Activated CD4-positive, alpha-beta T cell treated with anti-CD3 and anti-CD28 coated beads, Interleukin-2, amount 10 ng/mL, durations not matched to agents 24 days and 14 days (primary cell): ENCODE results near the gene MTTP. TPM values are rescaled to one million over a fixed set of nuclear protein-coding genes. Genes with fewer than 3 reads are reported as not detected.

ENCODE experiments used
- DNase-seq: peaks from one replicate; pipeline ENCODE4 v3.0.0; 2022
- H3K27ac Mint-ChIP-seq: one replicate; pipeline ENCODE4 v1.8.0; 2022; ENCODE audit warnings: mild to moderate bottlenecking, mixed read lengths
- H3K27me3 Mint-ChIP-seq: one replicate; pipeline ENCODE4 v1.8.0; 2022; ENCODE audit warnings: mixed read lengths
- H3K36me3 Mint-ChIP-seq: one replicate; pipeline ENCODE4 v1.8.0; 2022; ENCODE audit warnings: low read depth, mild to moderate bottlenecking, mixed read lengths
- H3K4me1 Mint-ChIP-seq: one replicate; pipeline ENCODE4 v1.8.0; 2021; ENCODE audit warnings: mixed read lengths
- H3K4me3 Mint-ChIP-seq: one replicate; pipeline ENCODE4 v1.8.0; 2022; ENCODE audit warnings: mild to moderate bottlenecking, moderate library complexity, mixed read lengths
- H3K9me3 Mint-ChIP-seq: one replicate; pipeline ENCODE4 v1.8.0; 2021; ENCODE audit warnings: mixed read lengths
- intact Hi-C: fragments of 100-400 bp; cut with micrococcal nuclease; formaldehyde crosslinking; loops from one replicate; pipeline ENCODE4 v1.15.1; 2023
- total RNA-seq: library from RNA; stranded (reverse); gene quantifications from 2 replicates; pipeline ENCODE4 v1.2.3, GENCODE V29; 2022

MTTP gene
- total RNA-seq, 1 donor from 2014 or later, result not detected

DNA sequence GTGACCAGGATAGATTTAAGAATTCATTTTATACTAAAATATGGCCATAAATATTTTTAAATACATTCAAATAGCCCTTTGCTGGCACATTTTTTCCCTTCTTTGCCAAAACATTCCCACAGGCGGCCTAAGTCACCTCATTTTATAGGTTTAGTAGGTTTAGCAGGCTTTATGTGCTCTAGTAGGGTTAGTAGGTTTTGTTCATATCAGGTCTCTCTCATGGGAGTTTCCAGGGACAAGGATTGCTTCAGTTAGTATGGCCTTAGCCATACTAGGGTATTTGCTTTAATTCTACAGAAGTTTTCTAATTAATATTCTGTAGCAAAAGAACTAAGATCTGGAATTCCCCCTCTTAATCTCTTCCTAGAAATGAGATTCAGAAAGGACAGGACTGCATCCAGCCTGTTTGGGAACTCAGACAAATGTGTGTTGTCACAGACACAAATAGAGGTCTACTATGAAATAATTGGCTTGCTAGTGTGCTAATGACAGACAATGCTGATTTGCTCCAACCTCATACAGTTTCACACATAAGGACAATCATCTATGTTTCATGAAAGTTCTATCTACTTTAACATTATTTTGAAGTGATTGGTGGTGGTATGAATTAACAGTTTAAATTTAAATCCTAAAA is 772 bp upstream of the MTTP start:
- Mint-ChIP-seq H3K9me3 (no peaks in the 10 kb centered on the region), H3K36me3 (no peaks in the 10 kb centered on the region), H3K4me3 (no peak overlapping the region), H3K27ac (no peak overlapping the region), H3K27me3 (peaks cover 34% of the 10 kb centered on the region), H3K4me1 (peaks cover 2% of the 10 kb centered on the region)
- intact Hi-C loops, result no loop called here
- DNase-seq, result no peak

DNA sequence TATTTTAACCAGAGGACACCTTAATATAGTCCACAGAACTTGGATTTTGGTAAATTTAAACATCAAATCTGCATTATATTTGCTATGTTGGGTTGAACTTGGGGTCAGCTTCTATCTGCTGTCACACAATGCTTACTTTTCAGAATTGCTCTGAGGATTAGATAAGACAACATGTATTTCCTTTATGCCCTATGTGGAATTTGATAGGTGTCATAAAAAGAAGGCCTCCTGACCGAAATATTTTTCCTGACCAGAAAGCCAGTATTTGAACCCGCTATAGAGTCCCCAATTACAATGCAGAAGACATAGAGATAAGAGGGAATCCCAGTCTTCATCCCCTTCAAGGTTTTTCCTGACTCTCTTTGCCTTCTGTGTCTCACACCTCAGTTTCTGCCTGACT is 4.1 kb downstream of the MTTP start:
- DNase-seq, result no peak
- Mint-ChIP-seq H3K27ac (no peak overlapping the region), H3K27me3 (peaks cover 26% of the 10 kb centered on the region), H3K4me1 (peaks cover 2% of the 10 kb centered on the region), H3K36me3 (no peaks in the 10 kb centered on the region), H3K4me3 (no peak overlapping the region), H3K9me3 (no peaks in the 10 kb centered on the region)
- intact Hi-C loops, result no loop called here

DNA sequence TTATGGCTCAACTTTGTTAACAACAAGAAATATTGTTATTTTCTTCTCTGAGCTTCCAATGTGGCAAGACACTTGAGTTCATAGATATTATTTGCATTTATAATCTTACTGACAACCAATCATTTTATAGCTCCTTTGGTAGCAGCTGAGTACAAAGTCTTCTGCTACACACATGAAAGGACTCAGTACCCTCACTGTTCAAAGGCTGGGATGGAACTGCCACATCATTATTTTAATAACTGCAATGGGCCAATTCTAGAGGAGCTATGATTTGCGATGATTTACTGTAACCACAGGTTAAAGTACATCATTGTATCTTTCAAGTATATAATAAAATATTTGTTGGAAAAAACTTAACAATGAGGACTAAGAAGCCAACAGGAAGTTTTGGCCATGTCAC is 10.9 kb downstream of the MTTP start:
- Mint-ChIP-seq H3K36me3 (no peaks in the 10 kb centered on the region), H3K27ac (no peak overlapping the region), H3K4me3 (no peak overlapping the region), H3K9me3 (no peaks in the 10 kb centered on the region), H3K27me3 (peaks cover 16% of the 10 kb centered on the region), H3K4me1 (no peaks in the 10 kb centered on the region)
- intact Hi-C loops, result no loop called here
- no peak for DNase-seq

DNA sequence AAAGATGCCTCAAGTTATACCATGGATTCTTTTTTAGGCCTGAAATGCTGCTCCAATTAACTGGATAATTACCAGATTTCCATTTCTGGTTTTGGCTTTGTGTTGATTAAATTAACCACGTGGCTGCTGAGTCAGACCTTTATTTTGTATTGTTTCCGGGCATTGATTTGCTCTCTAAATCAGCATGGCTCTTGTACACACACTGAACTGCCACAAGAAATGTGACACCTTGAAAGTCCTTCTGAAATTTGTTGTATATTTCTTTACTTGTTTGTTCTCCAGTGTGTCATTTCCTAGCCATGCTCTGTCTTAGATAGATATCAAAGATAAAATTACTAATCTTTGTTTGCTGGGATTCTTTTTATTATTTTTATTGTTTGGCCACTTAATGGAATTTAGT is 11.7 kb downstream of the MTTP start:
- no peak for DNase-seq
- no peaks in the 10 kb centered on the region for H3K4me1 Mint-ChIP-seq
- H3K4me3 Mint-ChIP-seq, result no peak overlapping the region

DNA sequence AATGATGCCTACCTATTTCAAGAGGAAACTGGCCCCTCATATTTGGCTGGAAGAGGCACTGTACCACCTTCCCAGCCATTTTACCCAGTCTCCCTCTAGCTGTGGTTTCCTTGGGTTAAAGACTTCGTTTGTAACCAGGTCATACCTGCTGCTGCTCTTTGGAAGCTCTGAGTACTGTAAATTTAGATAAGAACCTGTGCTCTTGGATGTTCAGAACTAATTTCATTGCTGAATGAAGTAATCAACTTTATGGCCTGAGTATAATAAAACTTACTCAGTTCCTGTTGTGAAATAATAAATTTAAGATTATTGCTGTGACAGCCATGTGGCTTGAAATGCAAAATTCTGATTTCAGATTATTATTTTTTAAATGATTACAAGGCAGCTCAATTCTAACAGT is 12.2 kb downstream of the MTTP start:
- H3K9me3 Mint-ChIP-seq, result no peaks in the 10 kb centered on the region
- intact Hi-C loops, result no loop called here
- no peak overlapping the region for H3K27ac Mint-ChIP-seq
- H3K36me3 Mint-ChIP-seq, result no peaks in the 10 kb centered on the region
- DNase-seq, result no peak
- no peaks in the 10 kb centered on the region for H3K4me1 Mint-ChIP-seq
- peaks cover 13% of the 10 kb centered on the region for H3K27me3 Mint-ChIP-seq
- H3K4me3 Mint-ChIP-seq, result no peak overlapping the region

More for the DNA sequence above, 11.7 kb downstream of the MTTP start:
- H3K36me3 Mint-ChIP-seq, result no peaks in the 10 kb centered on the region
- no peak overlapping the region for H3K27ac Mint-ChIP-seq
- H3K9me3 Mint-ChIP-seq, result no peaks in the 10 kb centered on the region
- intact Hi-C loops, result no loop called here
- peaks cover 13% of the 10 kb centered on the region for H3K27me3 Mint-ChIP-seq

DNA sequence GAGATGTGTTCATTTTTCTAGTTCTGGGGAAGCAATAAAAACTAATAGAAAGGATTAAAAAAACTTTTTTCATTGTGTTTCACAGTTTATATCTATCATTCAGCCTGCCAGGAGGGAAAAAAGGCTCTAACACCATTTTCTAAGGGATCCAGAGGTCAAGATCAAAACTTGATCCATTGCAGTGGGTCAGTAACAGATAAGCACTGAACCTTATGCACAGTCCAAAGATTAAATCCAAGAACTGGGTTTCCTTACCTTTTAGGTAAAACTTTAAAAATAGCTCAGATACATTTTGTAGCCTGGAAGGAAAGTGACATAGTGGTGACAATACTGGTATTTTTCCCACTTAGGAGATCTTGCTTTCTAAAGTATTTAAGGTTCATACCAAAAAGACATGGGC is 12.7 kb downstream of the MTTP start:
- H3K9me3 Mint-ChIP-seq, result no peaks in the 10 kb centered on the region
- H3K27me3 Mint-ChIP-seq, result peaks cover 11% of the 10 kb centered on the region
- DNase-seq, result no peak
- H3K4me1 Mint-ChIP-seq, result no peaks in the 10 kb centered on the region
- intact Hi-C loops, result no loop called here
- H3K4me3 Mint-ChIP-seq, result no peak overlapping the region
- H3K36me3 Mint-ChIP-seq, result no peaks in the 10 kb centered on the region
- H3K27ac Mint-ChIP-seq, result no peak overlapping the region

DNA sequence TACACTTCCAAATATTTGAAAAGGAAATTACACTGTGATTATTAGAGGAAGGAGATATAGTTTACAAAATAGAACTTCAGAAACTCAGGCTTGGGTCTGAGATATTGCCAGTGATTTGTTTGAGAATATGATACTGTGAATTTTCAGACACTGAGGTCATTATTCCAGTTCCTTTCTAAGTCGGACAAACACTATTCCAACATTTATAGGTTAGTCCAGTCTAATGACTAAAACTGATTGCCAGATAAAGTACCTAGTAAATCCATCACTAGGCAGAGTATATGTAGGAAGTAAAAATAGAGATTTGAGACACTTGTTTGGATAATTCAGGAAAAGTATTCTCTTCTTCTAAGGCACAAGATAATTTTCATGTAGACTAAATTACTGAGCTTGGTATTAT is 13.2 kb downstream of the MTTP start:
- no peak overlapping the region for H3K4me3 Mint-ChIP-seq
- no peak overlapping the region for H3K27ac Mint-ChIP-seq

DNA sequence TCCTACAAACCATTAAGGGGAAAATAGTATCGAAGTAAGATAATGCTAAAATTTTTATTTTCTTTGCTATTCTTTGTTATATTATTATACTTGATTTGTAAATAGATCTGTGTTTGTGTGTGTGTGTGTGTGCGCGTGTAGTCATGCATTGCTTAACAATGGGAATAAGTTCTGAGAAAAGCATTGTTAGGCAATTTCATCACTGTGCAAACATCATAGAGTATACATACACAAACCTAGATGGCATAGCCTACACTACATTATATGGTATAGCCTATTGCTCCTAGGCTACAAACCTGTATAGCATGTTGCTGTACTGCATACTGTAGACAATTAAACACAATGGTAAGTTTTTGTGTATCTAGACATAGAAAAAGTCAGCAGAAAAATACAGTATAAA is 17.1 kb downstream of the MTTP start:
- Mint-ChIP-seq H3K36me3 (no peaks in the 10 kb centered on the region), H3K27ac (no peak overlapping the region), H3K4me3 (no peak overlapping the region), H3K4me1 (no peaks in the 10 kb centered on the region), H3K27me3 (peaks cover 4% of the 10 kb centered on the region), H3K9me3 (no peaks in the 10 kb centered on the region)
- intact Hi-C loops, result no loop called here
- no peak for DNase-seq

More for the DNA sequence above, 13.2 kb downstream of the MTTP start:
- H3K27me3 Mint-ChIP-seq, result peaks cover 9% of the 10 kb centered on the region
- no peaks in the 10 kb centered on the region for H3K4me1 Mint-ChIP-seq
- intact Hi-C loops, result no loop called here
- no peaks in the 10 kb centered on the region for H3K36me3 Mint-ChIP-seq
- DNase-seq, result no peak
- H3K9me3 Mint-ChIP-seq, result no peaks in the 10 kb centered on the region

DNA sequence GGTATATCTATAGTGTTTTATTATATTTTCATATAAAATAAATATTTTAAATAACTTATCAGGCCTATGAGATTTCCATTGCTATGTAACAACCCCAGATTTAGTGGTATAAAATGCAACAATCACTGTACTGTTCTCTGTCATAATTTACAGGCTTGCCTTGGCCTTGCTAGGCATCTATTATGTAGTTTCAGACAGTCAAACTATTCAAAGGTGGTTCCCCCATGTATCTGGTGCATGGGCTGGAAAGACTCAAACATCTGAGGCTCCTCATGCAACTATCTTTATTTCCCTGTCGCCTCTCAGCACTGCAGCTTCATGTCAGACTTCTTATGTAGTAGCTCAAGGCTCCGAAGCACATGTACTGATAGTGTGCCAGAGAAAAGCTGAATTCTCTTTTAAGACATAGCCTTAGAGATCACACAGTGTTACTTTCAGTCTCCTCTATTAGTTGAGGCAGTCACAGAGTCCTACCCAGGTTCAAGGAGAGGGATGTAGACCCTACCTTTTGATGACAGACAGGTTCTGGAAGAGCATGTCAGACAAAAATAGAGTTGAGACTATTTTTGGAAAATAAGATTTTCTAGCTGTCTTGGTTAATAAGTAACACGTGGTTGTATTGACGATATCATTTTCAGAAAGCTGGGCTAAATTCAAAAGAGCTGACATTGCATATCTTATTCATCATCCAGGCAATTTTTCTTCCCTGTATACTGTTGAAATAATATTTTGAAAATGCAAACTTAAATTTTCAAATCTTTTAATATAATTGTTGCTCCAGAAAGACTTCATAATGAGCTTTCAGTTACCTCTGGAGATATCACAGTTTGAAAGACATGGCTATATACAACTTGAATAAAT is 19.4 kb downstream of the MTTP start:
- no peaks in the 10 kb centered on the region for H3K9me3 Mint-ChIP-seq
- H3K4me3 Mint-ChIP-seq, result no peak overlapping the region
- H3K27ac Mint-ChIP-seq, result no peak overlapping the region
- H3K4me1 Mint-ChIP-seq, result no peaks in the 10 kb centered on the region
- H3K36me3 Mint-ChIP-seq, result no peaks in the 10 kb centered on the region
- H3K27me3 Mint-ChIP-seq, result peaks cover 2% of the 10 kb centered on the region
- intact Hi-C loops, result no loop called here
- DNase-seq, result no peak

DNA sequence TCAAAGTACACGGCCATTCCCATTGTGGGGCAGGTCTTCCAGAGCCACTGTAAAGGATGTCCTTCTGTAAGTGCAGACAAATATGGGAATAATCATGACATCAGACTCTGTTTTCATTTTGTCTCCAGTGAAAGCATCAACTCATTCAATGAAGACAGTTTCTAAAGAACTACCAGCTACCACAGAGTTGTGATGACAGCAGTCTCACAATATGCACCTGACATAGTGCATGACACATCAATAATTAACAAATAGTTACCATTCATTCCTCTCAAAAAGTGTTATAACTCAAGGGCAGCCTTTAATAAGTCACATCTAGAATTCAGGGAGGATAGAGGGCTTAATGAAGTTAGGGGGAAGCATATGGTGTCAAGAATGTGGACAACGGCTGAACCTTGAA is 20.2 kb downstream of the MTTP start:
- H3K4me1 Mint-ChIP-seq, result no peaks in the 10 kb centered on the region

DNA sequence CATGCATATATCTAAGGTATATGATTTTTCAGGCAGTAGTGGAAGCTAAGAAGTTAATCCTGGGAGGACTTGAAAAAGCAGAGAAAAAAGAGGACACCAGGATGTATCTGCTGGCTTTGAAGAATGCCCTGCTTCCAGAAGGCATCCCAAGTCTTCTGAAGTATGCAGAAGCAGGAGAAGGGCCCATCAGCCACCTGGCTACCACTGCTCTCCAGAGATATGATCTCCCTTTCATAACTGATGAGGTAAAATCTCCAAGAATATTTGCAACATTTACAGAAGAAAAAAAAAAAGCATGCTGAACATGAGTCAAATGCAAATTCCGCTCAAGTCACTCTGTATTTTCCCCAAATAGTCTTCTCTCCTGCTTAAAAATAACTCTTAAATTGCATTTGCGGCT is 32.1 kb downstream of the MTTP start:
- intact Hi-C loops, result no loop called here
- H3K9me3 Mint-ChIP-seq, result no peaks in the 10 kb centered on the region
- peaks cover 24% of the 10 kb centered on the region for H3K27me3 Mint-ChIP-seq
- no peaks in the 10 kb centered on the region for H3K4me1 Mint-ChIP-seq
- H3K36me3 Mint-ChIP-seq, result no peaks in the 10 kb centered on the region
- no peak overlapping the region for H3K4me3 Mint-ChIP-seq
- no peak for DNase-seq
- H3K27ac Mint-ChIP-seq, result no peak overlapping the region

More for the DNA sequence above, 20.2 kb downstream of the MTTP start:
- H3K36me3 Mint-ChIP-seq, result no peaks in the 10 kb centered on the region
- H3K27me3 Mint-ChIP-seq, result peaks cover 2% of the 10 kb centered on the region
- H3K9me3 Mint-ChIP-seq, result no peaks in the 10 kb centered on the region
- H3K27ac Mint-ChIP-seq, result no peak overlapping the region
- H3K4me3 Mint-ChIP-seq, result no peak overlapping the region
- DNase-seq, result no peak
- intact Hi-C loops, result no loop called here

DNA sequence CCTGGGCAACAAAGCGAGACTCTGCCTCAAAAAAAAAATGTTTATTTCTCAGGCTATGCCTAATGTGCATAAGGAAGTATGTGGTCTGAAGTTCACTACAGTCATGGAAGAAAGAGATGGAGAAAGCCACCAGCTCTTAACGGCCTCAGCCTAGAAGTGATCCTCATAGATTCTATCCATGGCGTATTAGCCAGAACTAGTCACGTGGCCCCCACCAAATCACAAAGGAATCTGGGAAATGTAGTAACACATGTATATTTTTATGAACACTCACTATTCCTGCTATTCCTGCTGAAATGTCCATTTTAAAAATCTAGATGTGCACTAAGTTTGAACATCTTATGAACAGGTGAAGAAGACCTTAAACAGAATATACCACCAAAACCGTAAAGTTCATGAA is 33.8 kb downstream of the MTTP start:
- H3K4me1 Mint-ChIP-seq, result no peaks in the 10 kb centered on the region
- no peak overlapping the region for H3K27ac Mint-ChIP-seq
- intact Hi-C loops, result no loop called here
- no peaks in the 10 kb centered on the region for H3K9me3 Mint-ChIP-seq
- no peaks in the 10 kb centered on the region for H3K36me3 Mint-ChIP-seq
- DNase-seq, result no peak
- H3K4me3 Mint-ChIP-seq, result no peak overlapping the region
- H3K27me3 Mint-ChIP-seq, result peaks cover 20% of the 10 kb centered on the region

DNA sequence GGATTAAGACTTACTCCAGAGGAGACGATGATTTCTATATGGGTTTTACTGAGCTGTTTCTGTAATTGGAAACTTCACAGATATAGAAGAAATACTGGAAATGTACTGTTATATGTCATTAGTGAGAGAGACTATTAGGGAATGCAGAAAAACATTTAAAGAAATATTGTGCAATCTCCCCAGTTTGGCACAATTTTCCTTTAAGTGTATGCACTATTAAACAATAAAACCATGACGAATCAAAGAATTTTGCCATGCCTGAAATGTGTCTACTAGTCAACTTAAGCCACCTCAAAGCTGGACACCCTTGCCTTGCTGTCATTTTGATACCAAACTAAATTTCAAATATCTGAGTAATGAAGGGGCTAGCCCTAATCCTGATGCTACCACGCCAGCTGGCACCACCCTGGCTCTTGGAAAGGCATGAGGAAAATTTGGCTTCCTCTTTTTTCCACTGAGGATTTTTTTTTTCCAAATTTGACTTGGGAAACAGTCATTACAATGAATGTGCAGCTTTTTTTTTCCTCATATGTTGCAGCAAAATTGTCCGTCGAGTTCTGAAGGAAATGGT is 36.1 kb downstream of the MTTP start:
- no peaks in the 10 kb centered on the region for H3K4me1 Mint-ChIP-seq
- H3K27ac Mint-ChIP-seq, result no peak overlapping the region
- H3K9me3 Mint-ChIP-seq, result no peaks in the 10 kb centered on the region
- H3K36me3 Mint-ChIP-seq, result no peaks in the 10 kb centered on the region
- DNase-seq, result no peak
- no peak overlapping the region for H3K4me3 Mint-ChIP-seq
- intact Hi-C loops, result no loop called here
- H3K27me3 Mint-ChIP-seq, result peaks cover 10% of the 10 kb centered on the region

DNA sequence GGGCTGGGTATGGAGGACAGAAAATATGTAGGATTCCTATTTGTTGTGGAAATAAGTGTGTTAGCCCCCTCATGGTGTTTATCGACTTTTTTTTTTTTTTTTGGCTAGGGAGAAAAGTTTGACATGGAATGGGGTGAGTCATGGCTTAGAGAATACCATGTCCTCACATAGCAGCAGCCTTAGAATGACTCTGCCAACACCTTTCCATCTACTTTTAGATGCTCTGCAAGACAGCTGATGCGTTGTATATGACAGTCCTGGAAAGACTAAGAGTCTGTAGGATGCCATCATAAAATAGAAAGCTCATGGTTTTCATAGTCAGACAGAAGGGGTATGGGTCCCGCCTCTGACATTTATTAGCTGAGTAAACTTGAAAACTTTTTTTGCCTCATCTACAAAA is 37.7 kb downstream of the MTTP start:
- DNase-seq, result no peak
- no peaks in the 10 kb centered on the region for H3K4me1 Mint-ChIP-seq
- H3K27ac Mint-ChIP-seq, result no peak overlapping the region
- peaks cover 8% of the 10 kb centered on the region for H3K27me3 Mint-ChIP-seq
- intact Hi-C loops, result no loop called here
- no peak overlapping the region for H3K4me3 Mint-ChIP-seq
- H3K36me3 Mint-ChIP-seq, result no peaks in the 10 kb centered on the region
- no peaks in the 10 kb centered on the region for H3K9me3 Mint-ChIP-seq
